ENCODE data around the gene NKX1-1.

DNA sequence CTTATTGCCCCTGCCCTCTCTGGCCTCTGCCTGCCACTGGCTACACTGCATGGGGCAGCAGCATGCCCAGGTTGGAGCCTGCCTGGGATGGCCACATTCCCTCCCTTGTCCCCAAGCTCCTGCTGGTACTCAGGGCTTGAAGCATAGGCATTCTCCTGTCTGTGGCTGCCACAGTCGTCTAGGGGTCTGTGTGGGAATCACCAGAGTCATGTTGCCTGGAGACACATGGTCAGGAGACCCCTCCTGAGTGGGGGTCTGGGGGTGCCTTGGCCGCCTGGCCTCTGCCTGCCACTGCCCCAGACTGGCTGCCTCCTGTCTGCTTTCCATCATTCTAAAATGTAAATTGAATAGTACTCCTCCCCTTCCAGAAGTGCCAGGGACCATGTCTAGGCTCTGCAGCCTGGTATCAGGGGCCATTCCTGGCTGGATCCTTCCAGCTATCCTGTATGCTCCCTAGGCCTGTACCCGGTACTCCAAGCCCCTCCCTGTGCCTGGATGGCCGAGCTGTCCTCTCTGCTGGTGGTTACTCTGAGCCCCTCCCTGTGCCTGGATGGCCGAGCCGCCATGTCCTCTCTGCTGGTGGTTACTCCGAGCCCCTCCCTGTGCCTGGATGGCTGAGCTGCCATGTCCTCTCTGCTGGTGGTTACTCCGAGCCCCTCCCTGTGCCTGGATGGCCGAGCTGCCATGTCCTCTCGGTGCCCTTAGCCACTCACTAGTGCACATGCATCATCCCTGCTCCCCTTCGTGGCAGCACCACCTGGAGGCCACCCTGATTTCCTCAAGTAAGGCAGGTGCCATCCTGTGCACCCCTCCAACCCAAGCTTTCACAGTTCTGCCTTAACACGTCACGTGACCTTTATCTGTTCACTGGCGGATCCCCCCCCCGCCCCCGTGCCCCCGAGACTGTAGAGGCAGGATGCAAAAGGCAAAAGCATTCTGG lies 5.5 kb upstream of the NKX1-1 start:
- TF ChIP-seq, protein P1, sequence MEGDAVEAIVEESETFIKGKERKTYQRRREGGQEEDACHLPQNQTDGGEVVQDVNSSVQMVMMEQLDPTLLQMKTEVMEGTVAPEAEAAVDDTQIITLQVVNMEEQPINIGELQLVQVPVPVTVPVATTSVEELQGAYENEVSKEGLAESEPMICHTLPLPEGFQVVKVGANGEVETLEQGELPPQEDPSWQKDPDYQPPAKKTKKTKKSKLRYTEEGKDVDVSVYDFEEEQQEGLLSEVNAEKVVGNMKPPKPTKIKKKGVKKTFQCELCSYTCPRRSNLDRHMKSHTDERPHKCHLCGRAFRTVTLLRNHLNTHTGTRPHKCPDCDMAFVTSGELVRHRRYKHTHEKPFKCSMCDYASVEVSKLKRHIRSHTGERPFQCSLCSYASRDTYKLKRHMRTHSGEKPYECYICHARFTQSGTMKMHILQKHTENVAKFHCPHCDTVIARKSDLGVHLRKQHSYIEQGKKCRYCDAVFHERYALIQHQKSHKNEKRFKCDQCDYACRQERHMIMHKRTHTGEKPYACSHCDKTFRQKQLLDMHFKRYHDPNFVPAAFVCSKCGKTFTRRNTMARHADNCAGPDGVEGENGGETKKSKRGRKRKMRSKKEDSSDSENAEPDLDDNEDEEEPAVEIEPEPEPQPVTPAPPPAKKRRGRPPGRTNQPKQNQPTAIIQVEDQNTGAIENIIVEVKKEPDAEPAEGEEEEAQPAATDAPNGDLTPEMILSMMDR (IDR thresholded peaks at IDR 0.05) = no peak
- no peak for TF ChIP-seq POLR2A (IDR thresholded peaks at IDR 0.05)
